HepG2 (cell line): ENCODE results near the gene DTNB. TPM values are rescaled to one million over a fixed set of nuclear protein-coding genes. Genes with fewer than 3 reads are reported as not detected.

Experiments
- AGO2 ChIP-seq: fragments of 200-400 bp; formaldehyde crosslinking; optimal IDR thresholded peaks from 2 replicates; pipeline ENCODE3; 2017; ENCODE audit warnings: mild to moderate bottlenecking, low read depth, low read length, moderate library complexity
- CBX2 ChIP-seq, 2 experiments: fragments of 200-600 bp in 1 of 2; sonication (generic); formaldehyde crosslinking in 1 of 2; IDR thresholded peaks; 2 replicates each; pipeline versions ENCODE4 v1.7.0 to v1.8.1; 2018 to 2022; ENCODE audit warnings: low read depth in 2 of 2, low read length in 1 of 2, mild to moderate bottlenecking in 1 of 2, missing genetic modification reagents in 1 of 2
- CENPBD1 ChIP-seq: sonication (generic); formaldehyde crosslinking; IDR thresholded peaks from 2 replicates; pipeline ENCODE4 v1.8.0; 2022; ENCODE audit warnings: missing genetic modification reagents, low read depth, mild to moderate bottlenecking, borderline replicate concordance
- CERS6 ChIP-seq: sonication (generic); formaldehyde crosslinking; IDR thresholded peaks from 2 replicates; pipeline ENCODE4 v1.5.0; 2020; ENCODE audit warnings: missing genetic modification reagents
- FOXA1 ChIP-seq, 2 experiments: fragments of 450-650 bp in 1 of 2; sonication (generic) in 1 of 2; formaldehyde crosslinking in 1 of 2; IDR thresholded peaks; 2 replicates each; pipeline versions ENCODE4 v1.4.0 to v1.6.1; 2016 to 2020; ENCODE audit warnings: missing genetic modification reagents in 1 of 2
- HNF4A ChIP-seq: sonication (generic); formaldehyde crosslinking; IDR thresholded peaks from 2 replicates; pipeline ENCODE4 v1.4.0; 2020; ENCODE audit warnings: missing genetic modification reagents
- KDM6A ChIP-seq: IDR thresholded peaks from 2 replicates; pipeline ENCODE4 v1.6.1; 2016; ENCODE audit warnings: low read depth
- MED1 ChIP-seq: sonication (generic); formaldehyde crosslinking; IDR thresholded peaks from 2 replicates; pipeline ENCODE4 v1.4.0; 2020; ENCODE audit warnings: missing genetic modification reagents
- NFE2L2 ChIP-seq: fragments of 150-350 bp; IDR thresholded peaks from 2 replicates; pipeline ENCODE4 v1.6.1; 2014; ENCODE audit warnings: low read length
- PAXIP1 ChIP-seq: sonication (generic); formaldehyde crosslinking; conservative IDR thresholded peaks from 2 replicates; pipeline ENCODE4 v1.4.0; 2020; ENCODE audit warnings: mild to moderate bottlenecking, missing genetic modification reagents, moderate library complexity
- RFX3 ChIP-seq: IDR thresholded peaks from 2 replicates; pipeline ENCODE4 v1.6.1; 2016; ENCODE audit warnings: missing biosample characterization, missing genetic modification reagents
- RXRB ChIP-seq: IDR thresholded peaks from 2 replicates; pipeline ENCODE4 v1.6.1; 2016; ENCODE audit warnings: borderline replicate concordance, missing genetic modification reagents, missing compliant biosample characterization
- SIX4 ChIP-seq: sonication (generic); formaldehyde crosslinking; IDR thresholded peaks from 2 replicates; pipeline ENCODE4 v1.4.0; 2020; ENCODE audit warnings: missing genetic modification reagents
- TBP ChIP-seq: sonication (generic); formaldehyde crosslinking; IDR thresholded peaks from 2 replicates; pipeline ENCODE4 v1.5.0; 2020; ENCODE audit warnings: missing genetic modification reagents
- ZC3H13 ChIP-seq: sonication (generic); formaldehyde crosslinking; IDR thresholded peaks from 2 replicates; pipeline ENCODE4 v1.8.1; 2023; ENCODE audit warnings: mild to moderate bottlenecking, missing genetic modification reagents, moderate library complexity
- ZNF124 ChIP-seq: sonication (generic); formaldehyde crosslinking; IDR thresholded peaks from 2 replicates; pipeline ENCODE4 v1.4.0; 2020; ENCODE audit warnings: missing genetic modification reagents
- ZNF224 ChIP-seq: sonication (generic); formaldehyde crosslinking; IDR thresholded peaks from 2 replicates; pipeline ENCODE4 v1.5.0; 2020; ENCODE audit warnings: mild to moderate bottlenecking, missing genetic modification reagents
- ZNF350 ChIP-seq: sonication (generic); formaldehyde crosslinking; IDR thresholded peaks from 2 replicates; pipeline ENCODE4 v1.4.0; 2020; ENCODE audit warnings: mild to moderate bottlenecking, low read depth, missing genetic modification reagents, borderline replicate concordance
- ZNF383 ChIP-seq: sonication (generic); formaldehyde crosslinking; IDR thresholded peaks from 2 replicates; pipeline ENCODE4 v1.4.0; 2020; ENCODE audit warnings: missing genetic modification reagents, mild to moderate bottlenecking, borderline replicate concordance
- ZNF616 ChIP-seq: sonication (generic); formaldehyde crosslinking; IDR thresholded peaks from 2 replicates; pipeline ENCODE4 v1.5.0; 2020; ENCODE audit warnings: low read depth, mild to moderate bottlenecking, missing genetic modification reagents
- ZNF652 ChIP-seq: IDR thresholded peaks from 2 replicates; pipeline ENCODE4 v1.6.1; 2016; ENCODE audit warnings: low read depth, borderline replicate concordance
- ZNF75D ChIP-seq: sonication (generic); formaldehyde crosslinking; IDR thresholded peaks from 2 replicates; pipeline ENCODE4 v1.8.1; 2023; ENCODE audit warnings: missing genetic modification reagents, mild to moderate bottlenecking, borderline replicate concordance
- ZSCAN20 ChIP-seq: sonication (generic); formaldehyde crosslinking; IDR thresholded peaks from 2 replicates; pipeline ENCODE4 v1.4.0; 2020; ENCODE audit warnings: missing genetic modification reagents, mild to moderate bottlenecking, borderline replicate concordance
- polyA plus RNA-seq, 8 experiments: library from polyadenylated mRNA; depleted of rRNA in 3 of 8; stranded (reverse) in 7 of 8; unstranded in 1 of 8; fragments of >200 nt; fragmentation: Illumina TruSeq in 4 of 8; extraction: Trizol in 4 of 8; gene quantifications; 2 replicates each; pipeline versions ENCODE4 v1.2.1 to v1.2.3, GENCODE V29; 2011 to 2016; ENCODE audit warnings: low read depth in 4 of 8, missing spikeins in 1 of 8, mixed read lengths in 1 of 8; ENCODE audit not compliant: insufficient read depth in 1 of 8
- total RNA-seq, 5 experiments: library from RNA; depleted of rRNA; stranded (reverse); fragments of >200 nt; fragmentation: Illumina TruSeq; extraction: Trizol; gene quantifications; 2 replicates each; pipeline ENCODE4 v1.2.3, GENCODE V29; 2016; ENCODE audit warnings: low read depth in 1 of 5

The DTNB gene
- total and polyA plus RNA-seq, 2 of the 13 experiments (the other 11 are each of a cell fraction or from before 2014, with no cell fraction given) = 14.4 to 23.9 TPM

- TF ChIP-seq ZNF124 (CRISPR knock-in tag) (no peak; the same call in 1 of the 2 replicates), SIX4 (CRISPR knock-in tag) (no peak), ZNF350 (peak; percentile 70), CERS6 (CRISPR knock-in tag) (no peak; the same call in 1 of the 2 replicates), KDM6A (no peak), RXRB (CRISPR knock-in tag) (no peak), ZNF652 (CRISPR knock-in tag) (no peak), PAXIP1 (no peak), FOXA1 (IDR thresholded peaks at IDR 0.05) (no peak), FOXA1 (CRISPR knock-in tag; IDR thresholded peaks at IDR 0.05) (no peak), HNF4A (CRISPR knock-in tag) (no peak), TBP (CRISPR knock-in tag) (no peak), ZSCAN20 (CRISPR knock-in tag) (no peak), ZNF383 (CRISPR knock-in tag) (no peak), CENPBD1 (CRISPR knock-in tag) (no peak), ZNF616 (CRISPR knock-in tag) (peak; percentile 38; the same call in 1 of the 2 replicates), MED1 (CRISPR knock-in tag) (no peak), CBX2 (IDR thresholded peaks at IDR 0.05; ENCODE audit: low read depth, low read length) (no peak), CBX2 (CRISPR knock-in tag; IDR thresholded peaks at IDR 0.05; ENCODE audit: low read depth) (no peak), AGO2 (peak; percentile 39), ZNF224 (CRISPR knock-in tag) (no peak), NFE2L2 (no peak), ZNF75D (CRISPR knock-in tag) (no peak), ZC3H13 (CRISPR knock-in tag) (peak; percentile 39; the same call in 1 of the 2 replicates), RFX3 (no peak)
These were observed at the start of gene DTNB (continued) for GRCh38 chr2:25673300-25674076.
